Stimulated activated CD4-positive, alpha-beta T cell treated with anti-CD3 and anti-CD28 coated beads, Interleukin-4, amount 100 ng/mL, for 1 hour (primary cell): ENCODE measurements around the gene BOLA1.
"Not testable (repeated sequence)": the region's sequence is repeated elsewhere in the genome, so short reads cannot be mapped to it uniquely, and the experiment has no call there.

Source experiments
- DNase-seq: peaks from one replicate; pipeline ENCODE4 v3.0.0-alpha.2; 2020

BOLA1 gene, protein sequence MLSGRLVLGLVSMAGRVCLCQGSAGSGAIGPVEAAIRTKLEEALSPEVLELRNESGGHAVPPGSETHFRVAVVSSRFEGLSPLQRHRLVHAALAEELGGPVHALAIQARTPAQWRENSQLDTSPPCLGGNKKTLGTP

GRCh38 chr1:149899460-149900284, at the start of gene BOLA1:
Gene BOLA1 (plus strand): TSS chr1:149899568. CDS start chr1:149900060, 492 bp downstream.
- peak; percentile 82 for DNase-seq

- DNase-seq: no peak
Measured at GRCh38 chr1:149849947-149850360, 49.4 kb upstream of the BOLA1 start.

DNA sequence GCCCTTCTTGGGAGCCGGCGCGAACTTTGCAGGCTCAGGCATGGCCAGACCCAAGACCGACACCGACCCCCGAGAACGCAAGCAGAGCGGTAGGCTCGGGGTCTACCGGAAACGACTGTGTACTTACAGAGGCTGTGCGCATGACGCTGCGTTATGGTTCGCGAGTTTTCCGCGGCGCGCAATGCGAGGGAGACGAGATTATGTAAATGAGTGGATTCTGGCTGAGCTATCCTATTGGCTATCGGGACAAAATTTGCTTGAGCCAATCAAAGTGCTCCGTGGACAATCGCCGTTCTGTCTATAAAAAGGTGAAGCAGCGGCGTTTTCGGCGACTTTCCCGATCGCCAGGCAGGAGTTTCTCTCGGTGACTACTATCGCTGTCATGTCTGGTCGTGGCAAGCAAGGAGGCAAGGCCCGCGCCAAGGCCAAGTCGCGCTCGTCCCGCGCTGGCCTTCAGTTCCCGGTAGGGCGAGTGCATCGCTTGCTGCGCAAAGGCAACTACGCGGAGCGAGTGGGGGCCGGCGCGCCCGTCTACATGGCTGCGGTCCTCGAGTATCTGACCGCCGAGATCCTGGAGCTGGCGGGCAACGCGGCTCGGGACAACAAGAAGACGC, 48.5 kb upstream of the BOLA1 start:
- not testable (repeated sequence) for DNase-seq

GRCh38 chr1:149851585-149852213, 47.7 kb upstream of the BOLA1 start:
- not testable (repeated sequence) for DNase-seq

- not testable (repeated sequence) for DNase-seq
Measured at GRCh38 chr1:149852263-149852662, 47.1 kb upstream of the BOLA1 start.

GRCh38 chr1:149860271-149860670, 39.1 kb upstream of the BOLA1 start:
- not testable (repeated sequence) for DNase-seq

DNA sequence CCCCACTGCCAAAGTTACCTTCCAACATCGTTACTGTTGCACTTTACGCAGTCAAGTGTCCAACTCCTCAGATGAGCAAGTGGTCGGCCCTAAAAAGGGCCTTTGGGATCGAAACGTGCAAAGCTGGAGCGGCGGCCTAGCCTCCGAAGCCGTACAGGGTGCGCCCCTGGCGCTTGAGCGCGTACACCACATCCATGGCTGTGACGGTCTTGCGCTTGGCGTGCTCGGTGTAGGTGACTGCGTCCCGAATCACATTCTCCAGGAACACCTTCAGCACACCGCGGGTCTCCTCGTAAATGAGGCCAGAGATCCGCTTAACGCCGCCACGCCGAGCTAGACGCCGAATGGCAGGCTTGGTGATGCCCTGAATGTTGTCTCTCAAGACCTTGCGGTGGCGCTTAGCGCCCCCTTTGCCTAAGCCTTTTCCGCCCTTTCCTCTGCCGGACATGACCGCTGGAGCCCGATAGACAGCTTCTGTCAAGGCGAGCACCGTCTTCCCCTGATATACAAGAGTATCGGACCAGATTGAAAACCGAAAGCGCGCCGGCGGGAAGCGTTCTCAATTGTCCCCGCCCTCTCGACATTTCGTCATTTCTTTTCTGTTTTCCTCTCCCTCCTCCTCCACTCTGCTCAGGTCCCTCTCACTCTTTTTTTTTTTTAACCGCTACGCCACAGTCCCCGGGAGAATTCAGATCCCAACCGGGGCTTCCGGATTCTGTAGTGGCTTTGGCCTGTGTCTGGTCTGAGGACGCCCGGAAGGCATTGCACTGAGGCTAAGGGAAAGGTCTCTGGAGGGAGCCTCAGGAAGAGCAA, 38.5 kb upstream of the BOLA1 start:
- DNase-seq: not testable (repeated sequence)

- not testable (repeated sequence) for DNase-seq
Measured at GRCh38 chr1:149861497-149862054, 37.8 kb upstream of the BOLA1 start.

DNA sequence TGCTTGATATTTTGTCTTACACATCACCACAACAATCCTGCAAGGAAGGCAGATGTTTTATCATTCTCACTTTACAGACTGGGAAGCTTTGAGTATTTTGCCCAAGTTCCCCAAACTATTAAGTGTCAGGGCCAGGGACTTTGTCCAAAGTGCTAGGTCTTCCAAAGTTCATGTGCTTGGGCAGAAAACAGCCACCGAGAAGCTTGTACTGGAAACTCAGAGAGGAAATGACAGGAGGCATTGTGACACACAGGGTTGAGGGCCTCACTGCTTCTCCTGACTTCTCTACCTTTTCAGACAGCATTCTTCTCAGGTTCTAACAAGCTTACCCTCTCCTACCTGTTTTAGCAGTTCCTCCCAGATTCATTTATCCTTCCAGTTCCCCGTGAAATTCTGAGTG, 32.5 kb upstream of the BOLA1 start:
- DNase-seq: not testable (repeated sequence)

GRCh38 chr1:149873060-149873459, 26.3 kb upstream of the BOLA1 start:
- DNase-seq: not testable (repeated sequence)

DNA sequence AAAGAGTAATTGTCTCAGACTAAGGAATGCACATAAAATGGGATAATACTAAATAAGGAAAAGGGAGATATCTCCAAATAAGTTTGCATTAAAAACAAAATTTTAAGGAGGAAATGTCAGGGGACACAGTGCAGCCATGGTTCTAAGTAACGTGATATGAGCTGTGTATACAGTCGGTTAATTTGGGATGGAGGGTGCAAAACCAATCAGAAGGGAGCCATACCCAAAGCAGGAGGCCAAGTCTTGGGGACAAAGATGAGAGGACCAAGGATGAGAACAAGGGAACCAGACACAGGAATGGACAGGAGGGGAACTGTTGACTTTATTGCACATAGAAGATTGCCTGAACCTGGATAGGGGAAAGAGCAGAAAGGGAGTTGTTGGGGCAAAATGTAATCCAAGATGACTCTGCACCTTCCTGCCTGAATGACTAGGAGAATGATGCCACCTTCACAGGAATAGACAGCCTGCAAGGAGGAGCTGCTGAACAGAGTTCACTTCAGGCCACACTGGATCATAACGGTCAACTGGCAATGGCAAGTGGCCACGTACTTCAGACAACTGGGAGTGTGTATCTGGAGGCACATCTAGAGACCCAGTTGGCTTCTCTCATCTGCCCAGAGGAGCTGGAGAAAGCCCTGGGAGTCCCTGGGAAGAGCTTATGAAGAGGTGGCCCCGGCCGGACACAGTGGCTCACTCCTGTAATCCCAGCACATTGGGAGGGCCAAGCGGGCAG, 22.0 kb upstream of the BOLA1 start:
- DNase-seq: no peak

DNA sequence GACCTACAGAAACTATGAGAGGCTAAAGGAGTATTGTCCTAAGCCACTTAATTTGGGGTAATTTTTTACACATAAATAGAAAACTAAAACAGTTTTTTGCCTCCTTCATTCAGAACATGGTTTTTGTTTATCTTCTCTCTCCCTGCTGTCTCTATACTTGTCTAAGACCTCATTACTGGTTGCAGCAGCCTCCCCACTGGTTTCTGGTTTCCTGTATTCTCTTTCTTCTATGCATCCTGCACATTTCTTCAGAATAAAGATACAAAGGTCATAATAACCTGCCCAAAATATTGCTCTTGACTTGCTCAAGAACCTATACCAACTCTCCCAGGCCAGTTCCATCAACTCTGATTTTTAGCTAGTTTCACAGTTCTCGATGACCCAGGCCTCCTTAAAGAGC, 19.8 kb upstream of the BOLA1 start:
- DNase-seq: no peak

DNA sequence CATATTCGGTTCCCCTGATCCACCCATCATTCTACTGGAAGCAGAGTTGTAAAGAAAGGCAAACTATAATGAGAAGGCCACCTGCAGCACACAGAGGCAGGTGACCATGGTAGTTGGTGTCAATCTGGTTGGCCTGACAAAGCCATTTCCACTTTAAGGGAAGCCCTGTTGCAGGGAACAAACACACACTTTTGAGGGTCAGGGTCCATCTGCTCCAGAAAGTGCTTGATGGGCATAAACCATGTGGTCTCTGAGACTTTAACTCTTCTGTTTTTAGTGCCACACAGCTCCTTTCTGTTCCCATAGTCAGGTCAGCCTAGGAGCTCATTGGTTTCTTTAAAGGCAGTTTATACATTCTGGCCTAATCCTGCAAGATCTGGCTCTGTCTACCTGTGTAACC, 17.5 kb upstream of the BOLA1 start:
- no peak for DNase-seq

GRCh38 chr1:149883598-149884247, 15.6 kb upstream of the BOLA1 start:
- no peak for DNase-seq

DNA sequence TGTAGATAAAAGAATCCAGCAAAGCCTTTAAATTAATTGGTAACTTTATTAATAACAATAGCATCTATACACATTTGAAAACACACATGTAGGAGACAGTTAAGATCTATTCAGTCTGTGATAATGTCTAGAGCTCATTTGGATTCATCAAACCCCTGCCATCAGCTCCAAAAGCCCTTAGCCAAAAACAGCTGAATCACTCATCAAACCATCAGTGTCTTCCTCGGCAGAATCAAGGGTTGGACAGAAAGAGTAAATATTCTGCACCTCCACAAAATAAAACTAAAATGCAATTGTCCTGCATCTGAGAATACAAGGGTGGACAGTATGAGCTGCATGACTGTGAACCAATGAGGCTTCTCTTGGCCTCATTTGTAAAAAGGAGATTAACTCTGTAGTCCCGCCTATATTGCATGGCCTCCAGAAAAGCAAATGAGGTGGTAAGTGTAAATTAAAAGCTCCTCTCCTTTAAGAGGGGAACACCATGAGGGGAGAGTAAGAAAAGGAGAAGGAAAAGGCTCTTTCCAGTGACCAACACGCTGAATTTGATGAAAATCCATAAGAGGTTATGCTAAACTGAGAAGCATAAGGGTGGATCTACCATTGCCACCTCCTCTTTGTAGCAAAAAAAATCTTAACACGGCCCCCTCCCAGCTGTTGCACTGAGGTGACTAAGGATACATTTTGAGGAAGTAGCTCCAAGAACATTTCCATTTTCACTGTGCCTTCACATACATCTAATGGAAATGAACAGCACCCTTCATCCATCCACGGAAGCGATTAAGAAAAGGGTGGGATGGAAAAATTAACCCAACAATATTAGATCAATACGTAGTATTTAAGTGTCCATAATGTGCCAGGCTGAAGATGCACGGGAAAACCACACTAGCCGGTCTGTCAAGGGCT, 14.7 kb upstream of the BOLA1 start:
- DNase-seq: no peak

DNA sequence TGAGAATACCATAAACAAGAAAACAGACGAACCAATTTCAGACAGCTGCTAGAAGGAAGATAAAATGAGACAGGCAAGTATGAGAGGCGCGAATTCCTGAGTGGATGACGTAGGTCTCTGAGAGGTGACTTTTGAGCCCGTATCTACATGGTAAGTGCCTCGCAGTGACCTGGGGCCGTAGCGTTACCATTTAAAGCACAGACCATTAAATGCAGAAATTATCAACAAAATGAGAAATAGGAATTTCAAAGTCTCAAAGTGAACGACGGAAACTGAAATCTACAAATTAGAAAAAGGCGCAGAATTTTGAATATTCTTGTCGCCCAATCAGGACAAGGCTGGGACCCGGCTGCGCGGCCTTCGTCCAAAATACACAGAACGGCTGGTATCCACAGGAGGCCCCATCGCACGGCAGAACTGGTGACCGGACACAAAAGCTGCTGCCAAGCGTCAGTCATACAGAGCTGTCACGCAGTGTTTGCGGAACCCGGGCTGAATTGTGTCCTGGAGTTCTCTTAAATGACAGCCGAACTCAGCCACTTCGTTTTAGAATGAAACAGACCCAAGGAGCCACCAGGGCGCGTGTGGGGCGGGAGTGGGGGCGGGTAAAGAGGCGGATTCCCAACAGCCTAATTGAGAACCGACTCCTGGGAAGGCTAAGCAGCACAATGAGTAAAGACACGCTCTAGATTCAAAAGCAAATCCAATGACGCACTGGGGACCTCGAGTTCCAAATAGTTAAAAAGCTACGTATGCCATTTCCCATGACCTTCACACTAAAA, 13.8 kb upstream of the BOLA1 start:
- peak; percentile 56 for DNase-seq

- not testable (repeated sequence) for DNase-seq
Measured at GRCh38 chr1:149886121-149886395, 13.3 kb upstream of the BOLA1 start.

- DNase-seq: peak; percentile 69
Measured at GRCh38 chr1:149886396-149887195, 12.8 kb upstream of the BOLA1 start.

DNA sequence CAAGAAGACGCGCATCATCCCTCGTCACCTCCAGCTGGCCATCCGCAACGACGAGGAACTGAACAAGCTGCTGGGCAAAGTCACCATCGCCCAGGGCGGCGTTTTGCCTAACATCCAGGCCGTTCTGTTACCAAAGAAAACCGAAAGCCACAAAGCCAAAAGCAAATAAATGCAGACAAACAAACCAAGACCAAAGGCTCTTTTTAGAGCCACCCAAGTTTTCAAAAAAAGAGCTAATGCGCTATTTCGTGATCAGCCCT, 12.2 kb upstream of the BOLA1 start:
- not testable (repeated sequence) for DNase-seq
